Naive thymus-derived CD4-positive, alpha-beta T cell (primary cell): ENCODE measurements around the gene TNRC6C. TPM values are rescaled to one million over a fixed set of nuclear protein-coding genes. Genes with fewer than 3 reads are reported as not detected.
"Not testable (repeated sequence)": the region's sequence is repeated elsewhere in the genome, so short reads cannot be mapped to it uniquely, and the experiment has no call there.

Experiments used
- ATAC-seq: fragments of 150-1000 bp; cut with Tn5 transposase; 2 replicates; pipeline ENCODE4 v1.10.0; 2021; ENCODE audit warnings: mild to moderate bottlenecking, moderate library complexity
- CTCF ChIA-PET: fragments of 350-600 bp; sonication (Branson Sonifier 250); formaldehyde crosslinking; loops from one replicate; lab custom pipeline; 2021; ENCODE audit warnings: antibody characterized with exemption; lab: Charles Lee
- POLR2A ChIA-PET: fragments of 350-600 bp; sonication (Branson Sonifier 250); formaldehyde crosslinking; loops from one replicate; lab custom pipeline; 2021; ENCODE audit warnings: antibody characterized with exemption, inconsistent platforms; lab: Charles Lee
- DNase-seq, 9 donors: peaks; one replicate each; pipeline versions ENCODE4 v3.0.0 to v3.0.0-alpha.2; 2020 to 2022; ENCODE audit warnings: mixed read lengths in 1 of 9
- H3K27ac ChIP-seq: one replicate; pipeline ENCODE4 v1.7.0; 2013; ENCODE audit warnings: mild to moderate bottlenecking, low read depth, low read length, moderate library complexity
- H3K27me3 ChIP-seq, 2 donors: one replicate each; pipeline ENCODE4 v1.7.0; 2013; ENCODE audit warnings: low read length in 2 of 2, mild to moderate bottlenecking in 2 of 2, moderate library complexity in 2 of 2; ENCODE audit not compliant: control insufficient read depth in 2 of 2, insufficient read depth in 2 of 2
- H3K36me3 ChIP-seq, 3 experiments: 1 replicate in 2 of 3; 2 replicates in 1 of 3; pipeline ENCODE4 v1.7.0; 2013; ENCODE audit warnings: low read length in 3 of 3, mild to moderate bottlenecking in 3 of 3, moderate library complexity in 1 of 3; ENCODE audit not compliant: insufficient read depth in 3 of 3, control insufficient read depth in 2 of 3
- H3K4me1 ChIP-seq, 2 donors: one replicate each; pipeline ENCODE4 v1.7.0; 2013; ENCODE audit warnings: low read length in 2 of 2, mild to moderate bottlenecking in 2 of 2, moderate library complexity in 1 of 2; ENCODE audit not compliant: control insufficient read depth in 2 of 2, insufficient read depth in 2 of 2
- H3K4me3 ChIP-seq: 2 replicates; pipeline ENCODE4 v1.7.0; 2013; ENCODE audit warnings: mild to moderate bottlenecking, low read length
- H3K9me3 ChIP-seq, 3 experiments: 1 replicate in 2 of 3; 2 replicates in 1 of 3; pipeline ENCODE4 v1.7.0; 2013; ENCODE audit warnings: low read length in 3 of 3; ENCODE audit not compliant: control insufficient read depth in 2 of 3
- H3K27ac Mint-ChIP-seq, 9 donors: one replicate each; pipeline ENCODE4 v1.8.0; 2020 to 2022; ENCODE audit warnings: mixed read lengths in 9 of 9, mild to moderate bottlenecking in 8 of 9, moderate library complexity in 5 of 9, inconsistent platforms in 2 of 9
- H3K27me3 Mint-ChIP-seq, 5 donors: one replicate each; pipeline ENCODE4 v1.8.0; 2021 to 2022; ENCODE audit warnings: mixed read lengths in 5 of 5, mild to moderate bottlenecking in 1 of 5
- H3K36me3 Mint-ChIP-seq, 5 donors: one replicate each; pipeline ENCODE4 v1.8.0; 2020 to 2022; ENCODE audit warnings: mixed read lengths in 5 of 5, mild to moderate bottlenecking in 3 of 5, inconsistent platforms in 1 of 5
- H3K4me1 Mint-ChIP-seq, 7 donors: one replicate each; pipeline ENCODE4 v1.8.0; 2020 to 2022; ENCODE audit warnings: mixed read lengths in 7 of 7, mild to moderate bottlenecking in 3 of 7, inconsistent platforms in 1 of 7
- H3K4me3 Mint-ChIP-seq, 10 donors: one replicate each; pipeline ENCODE4 v1.8.0; 2020 to 2022; ENCODE audit warnings: mild to moderate bottlenecking in 10 of 10, mixed read lengths in 10 of 10, moderate library complexity in 6 of 10, inconsistent platforms in 2 of 10
- H3K9me3 Mint-ChIP-seq, 11 donors: one replicate each; pipeline ENCODE4 v1.8.0; 2020 to 2022; ENCODE audit warnings: mixed read lengths in 11 of 11, mild to moderate bottlenecking in 4 of 11, inconsistent platforms in 1 of 11, moderate library complexity in 1 of 11
- intact Hi-C, 2 donors: fragments of 100-400 bp; cut with micrococcal nuclease; formaldehyde crosslinking; loops; one replicate each; pipeline ENCODE4 v1.15.1; 2023
- polyA plus RNA-seq, 2 donors: library from polyadenylated mRNA; unstranded; fragments of 300-500 nt; fragmentation: Illumina TruSeq; gene quantifications; one replicate each; pipeline ENCODE4 v1.2.3, GENCODE V29; 2021
- total RNA-seq, 6 experiments: library from RNA in 5 of 6; stranded (reverse) in 5 of 6; gene quantifications; 1 replicate in 5 of 6; 2 replicates in 1 of 6; pipeline ENCODE4 v1.2.3 and lab custom pipeline; 2021 to 2026

Gene TNRC6C
- total and polyA plus RNA-seq, 7 experiments from 2014 or later, result 7.4 to 133 (median 73.4) TPM

- CTCF ChIA-PET, result no interaction called here
- Histone ChIP-seq H3K27me3 (no peaks in the 10 kb centered on the region), H3K36me3 (no peaks in the 10 kb centered on the region), H3K27ac (no peak overlapping the region), H3K9me3 (no peaks in the 10 kb centered on the region), H3K4me3 (no peak overlapping the region), H3K4me1 (peaks cover 10 to 21% of the 10 kb centered on the region in 2 donors)
- intact Hi-C loops, result no loop called here
- Mint-ChIP-seq H3K9me3 (peaks cover 0 to 2% (median 0%) of the 10 kb centered on the region in 11 donors), H3K4me1 (peaks cover 18 to 58% (median 52%) of the 10 kb centered on the region in 7 donors), H3K36me3 (no peaks in the 10 kb centered on the region), H3K27me3 (peaks cover 0 to 39% (median 0%) of the 10 kb centered on the region in 5 donors), H3K4me3 (peak overlapping the region in 1 of 10 donors; percentile 42), H3K27ac (peak overlapping the region in 2 of 9 donors; percentile 28 to 41)
- POLR2A ChIA-PET, result interaction anchor here (1.1 to 1.4 kb wide), 3 partner anchors 26 to 41 kb away, joined by 3 read pairs; partner anchors contain the start of gene TNRC6C
- ATAC-seq (no peak), DNase-seq (no peak)
Observed at GRCh38 chr17:77930780-77931768, 27.4 kb upstream of the TNRC6C start.

- peaks cover 14 to 44% (median 35%) of the 10 kb centered on the region in 7 donors for H3K4me1 Mint-ChIP-seq
- ATAC-seq, result no peak
- Histone ChIP-seq H3K9me3 (no peaks in the 10 kb centered on the region), H3K4me1 (peaks cover 8 to 19% of the 10 kb centered on the region in 2 donors), H3K27ac (no peak overlapping the region), H3K36me3 (no peaks in the 10 kb centered on the region), H3K4me3 (no peak overlapping the region), H3K27me3 (no peaks in the 10 kb centered on the region)
- H3K9me3 Mint-ChIP-seq, result peaks cover 0 to 2% (median 0%) of the 10 kb centered on the region in 11 donors
- peak overlapping the region in 3 of 10 donors; percentile 32 to 58 (median 41) for H3K4me3 Mint-ChIP-seq
- ChIA-PET CTCF (no interaction called here), POLR2A (interaction anchor here (0.7 to 2.2 kb wide), 2 partner anchors 24 to 104 kb away, joined by 3 to 9 read pairs; partner anchors contain the start of gene TNRC6C)
- DNase-seq, result no peak
- intact Hi-C loops, result no loop called here
- peaks cover 0 to 35% (median 0%) of the 10 kb centered on the region in 5 donors for H3K27me3 Mint-ChIP-seq
- peak overlapping the region in 2 of 9 donors; percentile 21 to 70 for H3K27ac Mint-ChIP-seq
- H3K36me3 Mint-ChIP-seq, result no peaks in the 10 kb centered on the region
Observed at GRCh38 chr17:77933777-77934398, 24.6 kb upstream of the TNRC6C start.

- Mint-ChIP-seq H3K9me3 (peaks cover 0 to 2% (median 0%) of the 10 kb centered on the region in 11 donors), H3K36me3 (no peaks in the 10 kb centered on the region), H3K27me3 (peaks cover 0 to 41% (median 0%) of the 10 kb centered on the region in 5 donors), H3K4me1 (peaks cover 6 to 35% (median 26%) of the 10 kb centered on the region in 7 donors), H3K4me3 (peak overlapping the region in 9 of 10 donors; percentile 19 to 64 (median 50)), H3K27ac (peak overlapping the region in 6 of 9 donors; percentile 2 to 27 (median 12))
- H3K4me1 ChIP-seq, result peaks cover 0 to 10% of the 10 kb centered on the region in 2 donors
- H3K36me3 ChIP-seq, result no peaks in the 10 kb centered on the region
- DNase-seq (peak in 5 of 9 donors; percentile 31 to 50 (median 42)), ATAC-seq (no peak)
- ChIA-PET CTCF (no interaction called here), POLR2A (interaction anchor here (0.7 to 1.0 kb wide), 2 partner anchors 19 to 23 kb away, joined by 4 to 7 read pairs; partner anchors contain the start of gene TNRC6C)
- no peak overlapping the region for H3K27ac ChIP-seq
- intact Hi-C loops, result no loop called here
- no peaks in the 10 kb centered on the region for H3K9me3 ChIP-seq
- H3K27me3 ChIP-seq, result no peaks in the 10 kb centered on the region
- H3K4me3 ChIP-seq, result no peak overlapping the region
Observed at GRCh38 chr17:77935121-77935571, 23.4 kb upstream of the TNRC6C start.

GRCh38 chr17:77935744-77936143 lies 22.8 kb upstream of the TNRC6C start:
- H3K36me3 ChIP-seq, CTCF ChIA-PET, H3K36me3 Mint-ChIP-seq, H3K27ac ChIP-seq, DNase-seq, H3K9me3 Mint-ChIP-seq, ATAC-seq, H3K27me3 ChIP-seq, intact Hi-C loops, H3K4me3 ChIP-seq, POLR2A ChIA-PET, H3K9me3 ChIP-seq: not testable (repeated sequence)
- Mint-ChIP-seq H3K27ac (peak overlapping the region in 1 of 9 donors; percentile 25), H3K27me3 (peaks cover 0 to 43% (median 0%) of the 10 kb centered on the region in 5 donors), H3K4me3 (peak overlapping the region in 2 of 10 donors; percentile 8 to 55), H3K4me1 (peaks cover 6 to 35% (median 26%) of the 10 kb centered on the region in 7 donors)
- peaks cover 0 to 10% of the 10 kb centered on the region in 2 donors for H3K4me1 ChIP-seq

GRCh38 chr17:77936881-77937280 lies 21.6 kb upstream of the TNRC6C start:
- CTCF ChIA-PET, result no interaction called here
- H3K4me3 Mint-ChIP-seq, result no peak overlapping the region
- no peak for ATAC-seq
- H3K27ac Mint-ChIP-seq, result peak overlapping the region in 2 of 9 donors; percentile 48 to 78
- H3K36me3 Mint-ChIP-seq, result no peaks in the 10 kb centered on the region
- H3K4me1 Mint-ChIP-seq, result peaks cover 6 to 35% (median 26%) of the 10 kb centered on the region in 7 donors
- POLR2A ChIA-PET, result interaction anchor here (1.2 to 1.3 kb wide), 3 partner anchors 21 to 42 kb away, joined by 3 to 5 read pairs (median 3); partner anchors contain the start of gene TNRC6C
- Histone ChIP-seq H3K9me3 (no peaks in the 10 kb centered on the region), H3K36me3 (no peaks in the 10 kb centered on the region), H3K4me1 (peaks cover 0 to 10% of the 10 kb centered on the region in 2 donors), H3K27ac (no peak overlapping the region), H3K27me3 (no peaks in the 10 kb centered on the region), H3K4me3 (no peak overlapping the region)
- H3K27me3 Mint-ChIP-seq, result peaks cover 0 to 43% (median 0%) of the 10 kb centered on the region in 5 donors
- intact Hi-C loops, result no loop called here
- H3K9me3 Mint-ChIP-seq, result peaks cover 0 to 2% (median 0%) of the 10 kb centered on the region in 11 donors
- no peak for DNase-seq

GRCh38 chr17:77941004-77941403 lies 17.5 kb upstream of the TNRC6C start:
- Mint-ChIP-seq H3K36me3 (no peaks in the 10 kb centered on the region), H3K27me3 (peaks cover 0 to 35% (median 0%) of the 10 kb centered on the region in 5 donors), H3K4me3 (no peak overlapping the region), H3K9me3 (no peaks in the 10 kb centered on the region), H3K27ac (peak overlapping the region in 1 of 9 donors; percentile 9), H3K4me1 (peaks cover 0 to 7% (median 2%) of the 10 kb centered on the region in 7 donors)
- ChIA-PET CTCF (no interaction called here), POLR2A (no interaction called here)
- Histone ChIP-seq H3K27ac (no peak overlapping the region), H3K4me1 (no peaks in the 10 kb centered on the region), H3K27me3 (no peaks in the 10 kb centered on the region), H3K9me3 (no peaks in the 10 kb centered on the region), H3K4me3 (no peak overlapping the region), H3K36me3 (no peaks in the 10 kb centered on the region)
- DNase-seq (no peak), ATAC-seq (no peak)
- intact Hi-C loops, result no loop called here
